Measurements from ENCODE around the gene VAT1L.

GRCh38 chr16:77856438-77857160 lies 68.2 kb downstream of the VAT1L start:
- TF ChIP-seq SP1 (IDR thresholded peaks at IDR 0.05) = no peak
- TF ChIP-seq, protein P1, sequence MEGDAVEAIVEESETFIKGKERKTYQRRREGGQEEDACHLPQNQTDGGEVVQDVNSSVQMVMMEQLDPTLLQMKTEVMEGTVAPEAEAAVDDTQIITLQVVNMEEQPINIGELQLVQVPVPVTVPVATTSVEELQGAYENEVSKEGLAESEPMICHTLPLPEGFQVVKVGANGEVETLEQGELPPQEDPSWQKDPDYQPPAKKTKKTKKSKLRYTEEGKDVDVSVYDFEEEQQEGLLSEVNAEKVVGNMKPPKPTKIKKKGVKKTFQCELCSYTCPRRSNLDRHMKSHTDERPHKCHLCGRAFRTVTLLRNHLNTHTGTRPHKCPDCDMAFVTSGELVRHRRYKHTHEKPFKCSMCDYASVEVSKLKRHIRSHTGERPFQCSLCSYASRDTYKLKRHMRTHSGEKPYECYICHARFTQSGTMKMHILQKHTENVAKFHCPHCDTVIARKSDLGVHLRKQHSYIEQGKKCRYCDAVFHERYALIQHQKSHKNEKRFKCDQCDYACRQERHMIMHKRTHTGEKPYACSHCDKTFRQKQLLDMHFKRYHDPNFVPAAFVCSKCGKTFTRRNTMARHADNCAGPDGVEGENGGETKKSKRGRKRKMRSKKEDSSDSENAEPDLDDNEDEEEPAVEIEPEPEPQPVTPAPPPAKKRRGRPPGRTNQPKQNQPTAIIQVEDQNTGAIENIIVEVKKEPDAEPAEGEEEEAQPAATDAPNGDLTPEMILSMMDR (IDR thresholded peaks at IDR 0.05; ENCODE audit: low read depth, low read length, missing input control) = no peak
- TF ChIP-seq ZBTB33 (IDR thresholded peaks at IDR 0.05) = no peak
- no peak for TF ChIP-seq TAF1 (conservative IDR thresholded peaks at IDR 0.05)
- no peak for TF ChIP-seq YY1 (IDR thresholded peaks at IDR 0.05)
